HG03139 (cell line): ENCODE results near the gene FAM149B1.

Experiments
- ATAC-seq: cut with Tn5 transposase; IDR thresholded peaks from one replicate; pipeline ENCODE4 v1.9.1; 2021; ENCODE audit not compliant: unreplicated experiment

FAM149B1 gene

DNA sequence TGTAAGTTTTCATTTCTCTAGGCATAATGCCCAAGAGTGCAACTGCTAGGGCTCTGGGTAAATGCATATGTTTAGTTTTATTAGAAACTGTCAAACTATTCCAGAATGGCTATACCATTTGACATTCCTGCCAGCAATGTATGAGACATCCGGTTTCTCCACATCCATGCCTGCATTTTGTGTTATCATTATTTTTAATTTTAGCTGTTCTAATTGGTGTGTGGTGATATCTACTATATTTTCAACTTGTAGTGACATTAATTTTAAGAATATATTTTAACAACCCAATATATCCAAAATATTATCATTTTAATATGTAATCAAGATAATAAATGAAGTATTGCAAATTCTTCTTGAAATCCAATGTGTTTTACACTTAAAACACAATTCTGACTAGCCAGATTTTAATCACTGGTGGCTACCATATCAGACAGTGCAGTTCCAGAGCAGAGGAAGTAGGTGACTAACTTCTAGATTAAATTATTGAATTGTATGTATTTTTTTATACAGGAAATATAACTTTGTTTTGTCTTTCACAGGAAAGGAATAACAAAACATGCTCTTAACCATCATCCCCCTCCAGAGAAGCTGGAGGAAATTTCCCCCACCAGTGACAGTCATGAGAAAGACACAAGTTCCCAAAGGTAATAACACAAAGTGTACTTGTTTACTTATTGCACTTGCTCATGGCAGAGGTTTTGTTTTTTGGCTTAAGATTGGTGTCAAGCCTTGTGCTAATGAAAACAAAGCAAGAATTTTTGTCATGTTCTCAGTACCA, 6.4 kb downstream of the FAM149B1 start:
- ATAC-seq = no peak

DNA sequence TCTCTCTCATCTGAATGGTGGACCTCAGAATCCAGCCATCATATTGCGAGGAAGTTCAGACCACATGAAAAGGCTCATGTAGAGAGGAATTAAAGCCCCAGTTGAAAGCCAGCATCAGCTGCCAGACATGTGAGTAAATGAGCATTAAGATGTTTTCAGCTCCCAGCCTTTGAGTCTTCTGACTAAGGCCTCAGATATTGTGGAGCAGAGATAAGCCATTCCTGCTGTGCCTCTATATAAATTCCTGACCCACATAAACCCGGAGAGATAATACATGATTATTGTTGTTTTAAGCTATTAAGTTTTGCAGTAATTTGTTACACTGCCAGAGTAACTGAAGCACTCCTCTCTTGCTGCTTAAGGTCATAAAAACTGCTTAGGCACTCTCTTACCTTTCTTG, 14.6 kb downstream of the FAM149B1 start:
- no peak for ATAC-seq

DNA sequence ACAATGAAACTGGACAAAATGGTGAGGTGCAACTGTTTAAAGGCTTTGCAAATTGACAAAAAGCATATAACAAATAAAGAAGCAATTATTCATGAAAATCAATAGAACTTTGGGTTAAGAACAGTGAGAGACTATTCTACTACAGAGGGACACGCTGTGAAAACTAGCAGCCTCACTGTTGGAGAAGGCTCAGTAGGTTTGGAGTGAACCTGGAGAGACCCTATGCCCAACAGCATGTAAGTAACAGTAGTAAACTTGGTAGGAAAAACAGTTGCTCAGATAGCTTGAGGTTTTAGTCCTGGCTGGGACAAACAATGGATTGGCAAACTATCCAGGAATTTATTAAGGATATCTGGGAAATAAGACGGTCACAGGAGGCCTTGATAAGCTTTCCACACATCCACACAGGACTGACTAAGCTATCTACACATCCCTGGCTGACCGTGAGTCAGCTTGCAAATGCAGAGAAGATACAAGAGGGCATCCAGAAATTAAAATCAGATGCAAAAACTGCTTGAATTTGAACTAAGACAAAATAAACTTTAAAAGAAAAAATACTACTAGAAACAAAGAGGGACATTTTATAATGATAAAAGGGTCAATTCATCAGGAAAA, 15.9 kb downstream of the FAM149B1 start:
- ATAC-seq = no peak

DNA sequence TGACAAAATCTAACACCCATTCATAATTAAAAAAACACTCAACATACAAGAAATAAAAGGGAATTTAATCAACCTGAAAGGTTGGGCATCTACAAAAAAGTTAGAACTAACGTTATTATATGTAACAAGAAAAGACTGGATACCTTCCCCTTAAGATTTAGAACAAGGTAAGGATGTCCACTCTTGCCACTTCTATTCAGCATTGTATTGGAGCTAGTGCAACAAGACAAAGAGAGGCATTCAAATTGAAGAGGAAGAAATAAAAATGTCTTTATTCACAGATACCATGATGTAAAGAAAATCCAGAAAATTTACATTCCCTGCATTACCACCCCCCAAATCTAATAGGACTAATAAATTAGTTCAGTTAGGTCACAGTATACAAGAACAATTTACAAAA, 18.3 kb downstream of the FAM149B1 start:
- ATAC-seq = no peak

DNA sequence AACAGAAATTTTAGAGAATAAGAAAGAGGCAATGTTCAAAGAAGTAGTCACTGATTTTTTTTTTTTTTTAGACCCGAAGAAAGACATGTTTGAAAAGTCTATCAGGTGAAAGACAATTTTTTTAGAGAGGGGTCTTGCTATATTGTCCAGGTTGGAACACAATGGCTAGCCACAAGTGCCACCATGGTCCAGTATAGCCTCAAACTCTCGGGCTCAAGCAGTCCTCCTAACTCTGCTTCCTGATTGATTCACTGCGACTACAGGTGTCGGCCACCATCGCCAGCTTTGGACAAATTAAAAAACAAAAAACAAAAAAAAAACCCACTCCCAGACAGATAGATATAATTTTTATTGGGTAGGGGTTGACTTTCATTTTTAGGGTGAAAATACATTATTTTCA, 22.3 kb downstream of the FAM149B1 start:
- ATAC-seq = no peak

DNA sequence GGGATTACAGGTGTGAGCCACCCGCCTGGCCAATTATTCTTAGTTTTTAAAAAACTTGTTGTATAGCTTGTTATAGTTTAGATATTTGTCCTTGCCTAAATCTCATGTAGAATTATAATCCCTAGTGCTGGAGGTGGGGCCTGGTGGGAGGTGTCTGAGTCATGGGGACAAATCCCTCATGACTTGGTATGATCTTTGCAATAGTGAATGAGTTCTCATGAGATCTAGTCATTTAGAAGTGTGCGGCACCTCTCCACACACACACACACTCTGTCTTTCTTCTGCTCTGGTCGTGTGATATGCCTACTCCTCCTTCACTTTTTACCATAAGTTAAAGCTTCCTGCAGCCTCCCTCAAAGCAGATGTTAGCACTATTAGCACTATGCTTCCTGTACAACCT, 37.2 kb downstream of the FAM149B1 start:
- ATAC-seq = no peak

DNA sequence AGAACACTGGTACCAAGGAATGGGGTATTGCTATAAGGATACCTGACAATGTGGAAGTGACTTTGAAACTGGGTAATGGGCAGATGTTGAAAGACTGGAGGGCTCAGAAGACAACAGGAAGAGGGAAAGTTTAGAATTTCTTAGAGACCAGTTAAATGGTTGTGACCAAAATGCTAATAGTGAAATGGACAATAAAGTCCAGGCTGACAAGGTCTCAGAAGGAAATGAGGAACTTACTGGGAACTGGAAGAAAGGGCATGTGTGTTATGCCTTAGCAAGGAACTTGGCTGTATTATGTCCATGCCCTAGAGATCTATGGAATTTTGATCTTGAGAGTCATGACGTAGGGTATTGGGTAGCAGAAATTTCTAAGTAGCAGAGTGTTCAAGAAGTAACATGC, 38.0 kb downstream of the FAM149B1 start:
- no peak for ATAC-seq

DNA sequence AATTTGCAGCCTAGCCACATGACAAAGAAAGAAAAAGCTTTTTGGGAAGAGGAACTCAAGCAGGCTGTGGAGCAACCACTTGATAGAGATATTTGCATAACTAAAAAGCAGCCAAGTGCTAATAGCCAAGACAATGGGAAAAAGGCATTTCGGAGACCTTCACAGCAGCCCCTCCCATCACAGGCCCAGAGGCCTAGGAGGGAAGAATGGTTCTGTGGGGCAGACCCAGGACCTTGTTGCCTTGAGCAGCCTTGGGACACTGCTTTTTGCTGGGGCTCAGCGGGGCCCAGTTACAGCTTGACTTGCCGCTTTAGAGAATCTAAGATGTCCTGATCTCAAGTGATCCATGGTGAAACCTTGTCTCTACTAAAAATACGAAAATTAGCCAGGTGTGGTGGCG, 38.5 kb downstream of the FAM149B1 start:
- no peak for ATAC-seq

DNA sequence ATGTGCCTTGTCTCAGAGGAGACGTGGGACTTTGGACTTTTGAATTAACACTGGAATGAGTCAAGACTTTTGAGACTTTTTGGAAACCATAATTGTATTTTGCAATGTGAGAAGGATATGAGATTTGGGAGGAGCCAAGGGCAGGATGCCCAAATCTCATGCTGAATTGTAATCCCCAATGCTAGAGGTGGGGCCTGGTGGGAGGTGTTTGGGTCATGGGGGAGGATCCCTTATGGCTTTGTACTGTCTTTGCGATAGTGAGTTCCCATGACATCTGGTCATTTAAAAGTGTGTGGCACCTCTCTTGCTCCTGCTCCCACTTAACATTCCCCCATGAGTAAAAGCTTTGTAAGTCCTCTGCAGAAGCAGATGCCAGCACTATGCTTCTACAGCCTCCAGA, 40.0 kb downstream of the FAM149B1 start:
- no peak for ATAC-seq

DNA sequence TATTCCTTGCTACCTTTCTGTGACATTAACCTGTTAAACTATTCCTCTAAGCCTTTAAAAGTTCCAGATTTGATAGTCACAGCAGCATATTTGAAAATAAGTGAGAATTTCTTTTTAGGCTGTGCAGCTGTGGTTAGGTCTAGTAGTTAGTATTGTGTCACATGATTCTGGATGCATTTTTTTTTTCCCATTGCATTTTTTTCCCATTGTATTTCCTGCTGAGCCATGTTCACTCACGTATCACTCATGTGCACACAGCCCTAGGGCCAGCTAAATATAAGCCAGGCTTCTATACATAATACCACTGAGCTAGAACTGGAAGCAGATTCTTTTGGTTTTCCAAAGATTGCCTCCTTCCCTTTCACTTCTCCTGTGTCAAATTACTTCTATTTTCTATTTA, 41.8 kb downstream of the FAM149B1 start:
- ATAC-seq = no peak

DNA sequence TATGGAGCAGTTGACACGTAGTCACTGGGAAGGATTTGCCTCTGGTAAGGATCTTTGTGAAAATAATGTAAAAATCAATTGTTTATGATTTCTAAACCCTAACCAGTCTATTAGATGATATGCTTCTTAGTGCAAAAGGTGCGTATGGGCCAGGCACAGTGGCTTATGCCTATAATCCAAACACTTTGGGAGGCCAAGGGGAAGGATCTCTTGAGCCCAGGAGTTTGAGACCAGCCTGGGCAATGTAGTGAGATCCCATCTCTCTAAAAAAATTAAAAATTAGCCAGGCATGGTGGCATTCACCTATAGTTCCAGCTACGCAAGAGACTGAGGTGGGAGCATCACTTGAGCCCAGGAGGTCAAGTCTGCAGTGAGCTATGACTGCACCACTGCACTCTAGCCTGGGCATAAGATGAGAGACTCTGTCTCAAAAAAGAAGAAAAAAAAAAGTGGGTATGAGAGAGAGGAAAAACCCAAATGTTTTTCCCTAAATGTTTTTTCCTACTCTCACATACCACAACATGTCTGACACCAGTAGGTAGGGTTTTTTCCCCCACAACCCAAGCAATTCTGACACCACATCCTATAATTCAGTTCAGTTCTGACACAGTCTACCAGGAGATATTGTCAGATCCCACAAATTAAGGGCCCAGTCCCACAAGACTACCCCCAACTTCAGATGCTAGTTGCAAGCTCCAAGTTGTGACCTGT, 42.6 kb downstream of the FAM149B1 start:
- ATAC-seq = no peak

DNA sequence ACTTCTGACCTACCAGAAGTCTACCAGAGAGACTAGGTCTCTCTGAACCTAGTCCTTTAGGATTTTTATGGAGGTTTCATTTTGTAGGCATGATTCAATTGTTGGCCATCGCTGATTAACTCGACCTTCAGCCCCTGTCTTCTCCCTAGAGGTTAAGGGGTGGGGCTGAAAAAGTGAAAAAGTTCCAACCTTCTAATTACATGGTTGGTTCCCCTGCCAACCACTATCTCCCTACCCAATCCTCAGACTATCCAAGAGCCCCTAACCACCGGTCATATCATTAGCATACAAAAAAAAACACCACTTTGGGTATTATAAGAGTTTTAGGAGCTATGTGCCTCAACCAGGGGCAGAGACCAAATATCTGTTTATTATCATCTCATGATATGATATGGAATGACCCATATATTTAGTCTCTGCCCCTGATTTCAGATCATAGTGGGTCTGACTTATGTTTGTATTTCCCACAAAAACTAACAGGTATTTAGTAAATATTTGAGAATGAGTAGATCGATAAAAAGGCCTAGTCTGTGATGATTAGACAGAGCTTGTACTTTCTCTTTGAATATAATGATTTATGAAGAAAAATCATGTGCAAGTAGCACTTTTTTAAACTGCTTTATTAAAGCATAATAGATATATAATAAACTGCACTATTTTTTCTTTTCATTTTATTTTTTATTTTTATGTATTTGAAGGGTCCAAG, 43.3 kb downstream of the FAM149B1 start:
- no peak for ATAC-seq

DNA sequence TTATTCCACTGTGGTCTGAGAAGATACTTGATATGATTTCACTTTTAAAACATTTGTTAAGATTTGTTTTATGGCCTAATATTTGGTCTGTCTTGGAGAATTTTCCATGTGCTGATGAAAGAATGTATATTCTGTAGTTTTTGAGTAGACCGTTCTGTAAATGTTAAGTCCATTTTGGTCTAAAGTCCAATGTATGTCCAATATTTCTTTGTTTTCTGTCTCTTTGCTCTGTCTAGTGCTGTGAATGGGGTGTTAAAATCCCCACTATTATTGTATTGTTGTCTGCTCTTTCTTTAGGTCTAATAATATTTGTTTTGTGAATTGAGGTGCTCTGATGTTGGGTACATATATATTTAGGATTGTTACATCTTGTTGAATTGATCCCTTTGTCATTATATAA, 47.8 kb downstream of the FAM149B1 start:
- ATAC-seq = no peak

DNA sequence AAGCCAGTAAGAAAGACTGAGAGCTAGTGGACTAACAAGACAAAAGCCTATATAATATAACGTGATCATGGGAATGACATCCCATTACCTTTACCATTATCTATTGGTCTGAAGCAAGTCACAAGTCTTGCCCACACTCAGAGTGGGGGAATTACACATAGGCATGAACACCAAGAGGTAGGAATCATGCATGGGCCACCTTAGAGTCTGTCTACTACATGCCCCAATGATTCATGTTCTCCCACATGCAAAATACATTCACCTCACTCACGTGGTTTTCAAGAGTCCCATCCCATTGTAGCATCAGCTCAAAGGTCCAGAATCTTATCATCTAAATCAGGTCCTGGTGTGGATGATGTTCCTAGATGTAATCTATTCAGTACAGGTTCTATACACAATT, 49.7 kb downstream of the FAM149B1 start:
- ATAC-seq = no peak

DNA sequence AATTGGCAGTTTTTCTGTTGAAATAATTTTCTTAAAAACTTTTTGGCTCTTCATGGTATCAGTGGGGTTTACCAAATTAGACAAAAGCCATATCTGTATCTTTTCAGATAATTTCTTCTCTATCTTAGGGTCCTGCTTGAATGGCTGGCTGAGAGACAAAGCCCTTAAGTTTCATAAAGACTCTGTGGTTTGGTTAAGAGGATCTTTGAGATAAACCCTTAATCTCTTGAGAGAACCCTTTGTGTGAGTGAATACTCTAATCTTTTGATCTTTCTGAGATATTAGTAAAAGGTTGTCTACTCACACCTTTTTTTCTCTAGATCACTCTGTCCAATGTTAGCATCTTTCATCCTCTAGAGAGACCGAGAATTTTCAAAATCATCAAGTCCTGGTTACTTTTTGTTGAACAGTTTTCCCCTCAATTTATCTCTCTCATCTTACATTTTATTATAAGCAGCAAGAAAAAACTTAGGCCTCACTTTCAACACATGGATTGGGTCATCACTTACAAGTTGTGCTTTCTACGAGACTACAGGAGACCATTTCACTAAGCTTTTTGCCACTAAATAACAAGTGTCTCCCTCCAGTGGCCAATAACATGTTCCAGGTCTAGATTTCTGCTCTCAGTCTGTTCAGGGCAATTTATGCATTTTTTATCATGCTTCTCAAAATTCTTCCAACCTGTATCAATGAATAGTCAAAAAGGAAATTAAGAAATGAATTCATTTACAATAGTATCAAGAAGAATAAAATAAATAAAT, 50.7 kb downstream of the FAM149B1 start:
- no peak for ATAC-seq

DNA sequence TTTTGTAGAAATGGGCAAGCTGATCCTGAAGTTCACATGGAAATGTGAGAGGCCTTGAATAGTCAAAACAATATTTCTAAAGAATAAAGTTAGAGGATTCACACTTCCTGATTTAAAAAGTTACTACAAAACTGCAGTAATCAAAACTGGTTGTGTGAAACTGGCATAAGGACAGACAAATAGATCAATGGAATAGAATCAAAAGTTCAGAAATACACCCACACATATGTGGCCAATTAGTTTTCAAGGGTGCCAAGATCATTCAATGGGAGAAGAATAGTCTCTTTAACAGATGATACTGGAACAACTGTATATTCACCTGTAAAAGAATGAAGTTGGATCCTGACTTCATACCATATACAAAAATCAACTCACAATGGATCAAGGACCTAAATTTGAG, 51.5 kb downstream of the FAM149B1 start:
- no peak for ATAC-seq

DNA sequence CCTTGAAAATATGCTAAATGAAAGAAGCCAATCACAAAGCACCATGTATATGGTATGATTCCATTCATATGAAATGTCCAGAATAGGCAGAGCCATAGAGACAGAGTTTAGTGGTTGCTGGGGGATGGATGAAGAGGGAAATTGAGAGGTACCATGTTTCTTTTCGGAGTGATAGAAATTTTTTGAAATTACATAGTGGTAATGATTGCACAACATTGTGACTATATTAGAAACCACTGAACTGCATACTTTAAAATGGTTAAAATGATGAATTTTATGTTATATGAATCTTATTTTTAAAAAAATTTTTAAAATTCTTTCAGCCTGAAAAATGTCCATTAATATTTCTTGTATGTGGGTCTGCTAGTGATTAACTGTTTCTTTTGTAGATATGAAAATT, 53.1 kb downstream of the FAM149B1 start:
- ATAC-seq = no peak

DNA sequence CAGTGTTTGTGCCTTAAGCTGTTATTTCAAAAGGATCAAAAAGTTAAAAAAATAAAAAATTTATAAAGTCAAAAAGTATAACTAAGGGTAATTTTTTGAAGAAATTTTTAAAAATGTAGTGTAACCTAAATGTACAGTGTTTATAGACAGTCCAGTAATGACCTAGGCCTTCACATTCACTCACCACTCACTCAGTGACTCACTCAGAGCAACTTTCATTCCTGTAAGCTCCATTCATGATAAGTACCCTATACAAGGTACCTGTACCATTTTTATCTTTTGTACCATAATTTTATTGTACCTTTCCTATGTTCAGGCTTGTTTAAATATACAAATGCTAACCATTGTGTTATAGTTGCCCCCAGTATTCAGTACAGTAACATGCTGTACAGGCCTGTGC, 57.6 kb downstream of the FAM149B1 start:
- no peak for ATAC-seq

DNA sequence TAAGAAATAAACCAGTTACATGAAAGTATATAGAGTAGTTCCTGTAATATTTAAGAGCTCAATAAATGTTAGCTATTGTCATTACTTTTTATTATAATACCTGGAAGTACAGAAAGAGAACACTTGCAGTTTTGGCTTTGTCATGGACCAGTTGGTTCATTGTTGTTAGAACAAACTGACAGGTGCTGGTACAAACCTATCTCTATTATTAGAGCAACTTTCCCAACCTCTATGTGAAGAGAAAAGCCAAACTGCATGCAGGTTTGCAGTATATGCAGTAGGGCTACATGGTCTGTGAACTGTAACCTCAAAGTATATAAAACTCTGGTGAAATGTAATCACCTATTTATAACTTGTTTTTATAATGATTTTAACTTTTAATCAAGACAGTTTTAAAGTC, 58.7 kb downstream of the FAM149B1 start:
- no peak for ATAC-seq

DNA sequence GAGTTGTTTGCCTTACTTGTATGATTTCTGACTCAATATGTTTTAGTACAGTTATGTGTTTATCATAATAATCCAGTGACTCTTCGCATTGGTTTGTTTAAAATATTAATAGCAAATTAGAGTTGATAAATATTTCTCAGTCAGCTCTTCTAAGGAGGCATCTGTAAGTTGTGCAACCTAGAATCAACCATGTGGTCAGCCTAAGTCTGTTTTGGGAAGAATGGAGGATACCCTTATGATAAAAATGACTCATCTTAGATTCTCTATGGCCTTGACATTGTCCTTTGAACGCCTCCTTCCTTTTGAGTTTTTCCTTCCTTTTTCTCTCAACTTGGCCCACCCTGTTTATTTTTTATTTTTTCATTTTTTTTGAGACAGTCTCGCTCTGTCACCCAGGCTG, 60.3 kb downstream of the FAM149B1 start:
- ATAC-seq = no peak

DNA sequence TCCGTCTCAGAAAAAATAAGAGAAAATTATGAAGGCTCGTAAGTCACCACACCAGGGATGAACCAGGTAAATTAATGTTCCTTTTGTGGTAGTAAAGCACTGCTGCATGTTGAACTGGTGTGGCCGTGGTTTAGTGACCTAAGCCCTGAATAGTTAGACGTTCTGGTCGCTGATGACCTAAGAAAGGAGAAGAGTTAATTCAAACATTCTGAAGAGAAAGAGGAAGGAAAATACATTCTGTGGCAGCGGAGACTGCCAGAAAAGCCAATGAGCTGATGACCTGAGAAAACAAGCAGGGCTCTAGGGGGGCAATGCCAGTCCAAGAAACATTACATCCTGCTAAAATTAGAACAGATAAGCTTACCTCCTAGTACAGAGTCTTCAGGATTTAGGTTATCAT, 61.6 kb downstream of the FAM149B1 start:
- no peak for ATAC-seq
